NT2/D1 (cell line): ENCODE results near the gene APOBEC3G.
A peak's percentile ranks its signal among the peaks of the same experiment; 100 is the strongest.

Experiments used
- DNase-seq: peaks from one replicate; pipeline ENCODE4 v3.0.0-alpha.2; 2011; ENCODE audit warnings: low read depth, low spot score
- H3K27me3 ChIP-seq: 2 replicates; pipeline ENCODE4 v1.6.0; 2011; ENCODE audit warnings: mild to moderate bottlenecking; ENCODE audit not compliant: insufficient read length, insufficient read depth
- H3K36me3 ChIP-seq: 2 replicates; pipeline ENCODE4 v1.6.1; 2011; ENCODE audit warnings: mild to moderate bottlenecking, low read length, mixed read lengths; ENCODE audit not compliant: insufficient read depth, insufficient read length
- H3K4me1 ChIP-seq: 2 replicates; pipeline ENCODE4 v1.5.1; 2011; ENCODE audit not compliant: insufficient read depth, insufficient read length
- H3K4me3 ChIP-seq: 2 replicates; pipeline ENCODE4 v1.5.1; 2011; ENCODE audit warnings: low read depth; ENCODE audit not compliant: insufficient read length
- H3K9ac ChIP-seq: 2 replicates; pipeline ENCODE4 v1.6.0; 2011; ENCODE audit warnings: low read depth; ENCODE audit not compliant: insufficient read length
- H3K9me3 ChIP-seq: 2 replicates; pipeline ENCODE4 v1.5.1; 2011; ENCODE audit warnings: mild to moderate bottlenecking, low read length; ENCODE audit not compliant: insufficient read depth
- SUZ12 ChIP-seq: IDR thresholded peaks from 2 replicates; pipeline ENCODE4 v1.6.1; 2011; ENCODE audit not compliant: insufficient read length, insufficient read depth; ENCODE audit errors: extremely low read depth
- YY1 ChIP-seq: IDR thresholded peaks from 2 replicates; pipeline ENCODE4 v1.6.1; 2011; ENCODE audit not compliant: insufficient read length, insufficient read depth
- ZNF274 ChIP-seq: IDR thresholded peaks from 2 replicates; pipeline ENCODE4 v1.6.1; 2011; ENCODE audit warnings: mild to moderate bottlenecking, low read depth, low read length

APOBEC3G gene

DNA sequence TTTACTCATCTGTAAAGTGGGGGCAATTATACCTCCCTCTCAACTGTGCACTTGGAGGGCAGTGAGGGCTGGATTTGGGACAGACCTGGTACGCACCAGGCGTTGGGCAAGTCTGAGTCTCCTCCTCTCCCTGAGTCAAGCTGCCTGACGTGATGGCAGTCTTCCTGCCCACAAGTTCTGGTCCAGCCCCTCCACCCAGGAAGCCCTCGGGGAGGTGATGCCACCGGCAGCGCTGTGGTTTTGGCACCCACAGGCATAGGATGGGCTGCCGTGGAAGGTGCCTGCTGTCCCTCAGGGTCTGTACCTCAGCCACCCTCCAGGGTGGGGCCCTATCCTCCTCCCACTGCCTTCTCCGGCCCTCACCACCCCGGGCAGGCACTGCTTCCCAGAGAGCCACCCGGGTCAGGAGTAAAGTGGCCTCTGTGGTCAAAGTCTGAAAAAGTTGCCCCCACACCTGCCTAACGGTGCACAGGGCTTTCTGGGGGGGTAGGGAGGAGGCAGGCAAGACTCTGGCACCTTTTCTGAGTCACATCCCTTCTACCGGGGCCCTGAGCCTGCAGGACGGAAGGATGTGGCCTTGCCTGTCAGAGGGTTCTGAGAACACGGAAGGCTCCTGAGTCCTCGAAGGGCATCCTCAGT, 13.5 kb downstream of the APOBEC3G start:
- H3K9ac ChIP-seq: no peak overlapping the region
- H3K4me3 ChIP-seq: no peak overlapping the region
- H3K4me1 ChIP-seq: peaks cover 8% of the 10 kb centered on the region

GRCh38 chr22:39091126-39092081, 14.3 kb downstream of the APOBEC3G start:
- no peak overlapping the region for H3K9ac ChIP-seq
- H3K4me1 ChIP-seq: peaks cover 11% of the 10 kb centered on the region
- H3K9me3 ChIP-seq: no peaks in the 10 kb centered on the region
- DNase-seq: no peak
- no peak overlapping the region for H3K4me3 ChIP-seq
- H3K36me3 ChIP-seq: no peaks in the 10 kb centered on the region
- TF ChIP-seq ZNF274 (no peak), SUZ12 (no peak), YY1 (no peak)
- no peaks in the 10 kb centered on the region for H3K27me3 ChIP-seq

More for the DNA sequence above, 13.5 kb downstream of the APOBEC3G start:
- H3K9me3 ChIP-seq: no peaks in the 10 kb centered on the region
- DNase-seq: no peak
- TF ChIP-seq SUZ12 (no peak), YY1 (no peak), ZNF274 (no peak)
- no peaks in the 10 kb centered on the region for H3K27me3 ChIP-seq
- no peaks in the 10 kb centered on the region for H3K36me3 ChIP-seq

DNA sequence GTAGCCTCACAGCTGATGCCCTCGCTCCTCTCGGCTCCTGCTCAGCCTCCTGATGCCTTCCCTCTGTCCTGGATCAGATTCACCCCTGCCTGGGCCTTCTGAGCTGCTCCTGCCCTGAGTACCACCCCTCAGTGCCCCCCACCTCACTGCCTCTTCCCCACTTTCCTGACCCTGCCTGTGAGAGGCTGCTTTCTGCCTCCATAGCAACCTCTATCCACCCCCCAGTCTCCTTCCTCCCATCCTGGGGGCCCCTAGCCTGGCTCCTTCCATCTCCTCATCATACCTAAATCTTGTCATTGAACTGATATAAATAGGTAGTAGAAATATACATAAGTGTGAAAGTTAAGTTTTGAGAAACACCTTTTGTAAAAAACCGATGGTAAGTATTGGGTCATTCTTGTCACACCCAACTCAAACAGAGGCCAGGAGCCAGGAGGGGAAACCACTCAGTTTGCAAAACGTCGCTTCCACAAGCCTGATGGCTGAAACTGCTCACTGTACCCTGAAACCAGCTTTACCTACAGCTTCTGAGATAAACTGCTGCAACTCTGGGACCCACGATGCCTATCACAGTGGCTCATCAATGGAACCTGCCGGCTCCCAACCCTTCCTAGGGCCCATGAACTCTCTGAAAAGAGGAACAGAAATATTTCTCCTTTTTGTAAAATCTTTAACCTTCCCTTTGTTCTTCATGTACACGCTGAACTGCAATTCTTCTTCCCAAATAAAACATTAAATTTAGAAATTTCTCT, 15.2 kb downstream of the APOBEC3G start:
- Histone ChIP-seq H3K27me3 (no peaks in the 10 kb centered on the region), H3K9me3 (no peaks in the 10 kb centered on the region), H3K36me3 (no peaks in the 10 kb centered on the region), H3K4me3 (no peak overlapping the region), H3K9ac (no peak overlapping the region), H3K4me1 (peaks cover 11% of the 10 kb centered on the region)
- no peak for DNase-seq
- TF ChIP-seq ZNF274: no peak
- no peak for TF ChIP-seq YY1
- no peak for TF ChIP-seq SUZ12

DNA sequence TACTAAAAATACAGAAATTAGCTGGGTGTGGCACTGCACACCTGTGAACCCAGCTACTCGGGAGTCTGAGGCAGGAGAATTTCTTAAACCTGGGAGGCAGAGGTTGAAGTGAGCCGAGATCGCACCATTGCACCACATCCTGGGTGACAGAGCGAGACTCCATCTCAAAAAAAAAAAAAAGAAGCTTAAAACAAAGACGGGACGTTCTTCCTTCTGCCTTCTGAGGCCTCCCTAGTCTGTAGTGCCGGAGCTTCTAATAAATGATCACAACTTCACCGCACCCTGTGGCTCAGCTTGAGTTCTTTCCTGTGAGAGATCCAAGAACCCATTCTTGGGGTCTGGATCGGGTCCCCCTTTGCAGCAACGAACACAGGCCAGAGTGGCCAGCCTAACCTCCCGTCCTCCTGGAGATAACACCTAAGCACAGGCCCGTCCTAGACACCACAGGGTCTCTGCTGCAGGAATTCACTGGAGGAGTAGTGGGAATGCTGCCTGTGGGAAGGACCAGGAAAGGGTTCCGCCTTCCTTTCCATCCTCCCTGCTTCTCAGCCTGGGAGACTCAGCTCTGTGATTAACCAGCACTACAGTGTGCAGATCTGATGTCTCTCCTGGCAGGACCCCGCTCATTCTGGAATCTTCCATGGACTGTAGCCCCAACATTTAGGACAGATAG, 17.8 kb downstream of the APOBEC3G start:
- Histone ChIP-seq H3K36me3 (no peaks in the 10 kb centered on the region), H3K4me3 (no peak overlapping the region), H3K9me3 (no peaks in the 10 kb centered on the region), H3K27me3 (no peaks in the 10 kb centered on the region), H3K4me1 (peaks cover 7% of the 10 kb centered on the region), H3K9ac (no peak overlapping the region)
- TF ChIP-seq YY1 (no peak), ZNF274 (no peak), SUZ12 (no peak)
- no peak for DNase-seq

DNA sequence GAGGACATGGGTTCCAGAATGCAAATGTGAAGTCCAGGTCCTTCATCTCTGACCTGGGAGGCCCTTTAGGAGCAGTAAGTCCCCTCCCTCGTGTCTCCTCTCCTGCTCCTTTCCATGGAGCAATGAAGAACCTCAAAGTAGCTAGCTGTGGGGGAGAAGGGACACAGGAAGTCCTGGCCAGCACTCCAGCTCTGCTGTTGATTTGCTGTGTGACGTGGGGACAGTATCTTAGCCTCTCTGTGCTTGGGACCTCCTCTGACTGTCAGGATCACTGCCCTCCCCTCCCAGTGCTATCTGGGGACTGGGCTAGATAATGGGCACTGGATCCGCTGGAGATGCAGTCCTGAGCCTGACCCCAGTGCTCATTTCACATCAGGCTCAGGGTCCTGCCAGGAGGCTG, 18.9 kb downstream of the APOBEC3G start:
- H3K9me3 ChIP-seq: no peaks in the 10 kb centered on the region
- peaks cover 7% of the 10 kb centered on the region for H3K4me1 ChIP-seq
- no peak overlapping the region for H3K4me3 ChIP-seq
- DNase-seq: no peak
- no peaks in the 10 kb centered on the region for H3K36me3 ChIP-seq
- no peak for TF ChIP-seq YY1
- no peak for TF ChIP-seq ZNF274
- no peak for TF ChIP-seq SUZ12
- no peak overlapping the region for H3K9ac ChIP-seq
- no peaks in the 10 kb centered on the region for H3K27me3 ChIP-seq

- Histone ChIP-seq H3K4me1 (peaks cover 10% of the 10 kb centered on the region), H3K27me3 (no peaks in the 10 kb centered on the region), H3K4me3 (no peak within 1 kb of the TSS), H3K9me3 (no peaks in the 10 kb centered on the region), H3K9ac (peak within 1 kb of the TSS; percentile 56), H3K36me3 (no peaks in the 10 kb centered on the region)
- no peak for TF ChIP-seq ZNF274
- TF ChIP-seq SUZ12: no peak
- TF ChIP-seq YY1: no peak
- no peak for DNase-seq
These were observed 20.3 kb downstream of the APOBEC3G start, which contains the start of gene APOBEC3H for GRCh38 chr22:39097098-39098020. Gene APOBEC3H, plus strand, starts transcription at chr22:39097244. Its CDS starts 3,035 bp downstream, at chr22:39100279.
